ENCODE results near the gene MAS1.

The MAS1 gene

DNA sequence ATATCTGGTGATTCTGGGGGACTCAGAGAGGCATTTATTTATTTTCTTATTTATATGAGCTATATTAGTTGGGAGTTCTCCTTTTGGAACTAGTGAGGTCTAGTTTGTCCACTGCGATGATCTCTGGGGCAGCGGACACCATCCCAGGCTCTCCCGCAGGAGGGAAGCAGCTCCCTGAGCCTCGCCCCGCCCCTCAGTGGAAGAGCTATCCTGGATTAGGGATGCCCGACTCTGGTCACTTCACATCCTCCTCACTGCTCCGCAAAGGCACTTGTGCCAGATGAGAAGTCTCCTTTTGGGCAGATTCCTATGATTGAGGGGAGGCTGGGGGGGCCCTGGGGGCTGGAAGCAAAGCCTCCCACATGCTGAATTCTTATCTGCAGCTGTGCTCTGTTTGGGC, 3.6 kb upstream of the MAS1 start:
- POLR2A ChIA-PET: no interaction called here
- TF ChIP-seq, protein P1, sequence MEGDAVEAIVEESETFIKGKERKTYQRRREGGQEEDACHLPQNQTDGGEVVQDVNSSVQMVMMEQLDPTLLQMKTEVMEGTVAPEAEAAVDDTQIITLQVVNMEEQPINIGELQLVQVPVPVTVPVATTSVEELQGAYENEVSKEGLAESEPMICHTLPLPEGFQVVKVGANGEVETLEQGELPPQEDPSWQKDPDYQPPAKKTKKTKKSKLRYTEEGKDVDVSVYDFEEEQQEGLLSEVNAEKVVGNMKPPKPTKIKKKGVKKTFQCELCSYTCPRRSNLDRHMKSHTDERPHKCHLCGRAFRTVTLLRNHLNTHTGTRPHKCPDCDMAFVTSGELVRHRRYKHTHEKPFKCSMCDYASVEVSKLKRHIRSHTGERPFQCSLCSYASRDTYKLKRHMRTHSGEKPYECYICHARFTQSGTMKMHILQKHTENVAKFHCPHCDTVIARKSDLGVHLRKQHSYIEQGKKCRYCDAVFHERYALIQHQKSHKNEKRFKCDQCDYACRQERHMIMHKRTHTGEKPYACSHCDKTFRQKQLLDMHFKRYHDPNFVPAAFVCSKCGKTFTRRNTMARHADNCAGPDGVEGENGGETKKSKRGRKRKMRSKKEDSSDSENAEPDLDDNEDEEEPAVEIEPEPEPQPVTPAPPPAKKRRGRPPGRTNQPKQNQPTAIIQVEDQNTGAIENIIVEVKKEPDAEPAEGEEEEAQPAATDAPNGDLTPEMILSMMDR (IDR thresholded peaks at IDR 0.05; ENCODE audit: control extremely low read depth, extremely low read depth, low read depth, missing control alignments): no peak
- CTCF ChIA-PET: interaction anchor here (1.7 kb wide), 1 partner anchor 9 kb away, joined by 3 read pairs; no protein-coding TSS in a partner anchor
- DNase-seq (ENCODE audit: extremely low spot score): no peak

DNA sequence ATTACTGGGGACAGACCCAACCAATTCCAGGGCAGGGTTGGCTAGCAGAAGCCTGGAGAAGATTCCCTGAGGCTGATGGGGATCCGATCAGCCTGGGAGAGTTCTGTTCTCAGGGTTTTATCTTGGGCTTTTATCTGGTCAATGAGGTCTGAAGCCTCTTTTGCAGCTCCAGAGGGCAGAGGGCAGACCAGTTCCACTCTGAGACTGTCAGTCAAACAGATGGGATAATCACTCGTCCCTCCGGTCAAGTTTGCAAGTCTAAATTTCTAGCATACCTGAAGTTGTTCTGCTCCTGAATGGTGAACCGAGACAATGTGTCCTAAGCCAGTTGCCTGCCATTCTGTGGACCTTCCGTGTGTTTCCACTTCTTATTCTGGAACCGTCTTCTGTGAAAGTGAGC, 3.0 kb upstream of the MAS1 start:
- POLR2A ChIA-PET: no interaction called here
- no peak for DNase-seq (ENCODE audit: extremely low spot score)
- CTCF ChIA-PET: interaction anchor here (1.7 kb wide), 1 partner anchor 8 kb away, joined by 3 read pairs; no protein-coding TSS in a partner anchor
- TF ChIP-seq, protein P1 (IDR thresholded peaks at IDR 0.05; ENCODE audit: control extremely low read depth, extremely low read depth, low read depth, missing control alignments): no peak

DNA sequence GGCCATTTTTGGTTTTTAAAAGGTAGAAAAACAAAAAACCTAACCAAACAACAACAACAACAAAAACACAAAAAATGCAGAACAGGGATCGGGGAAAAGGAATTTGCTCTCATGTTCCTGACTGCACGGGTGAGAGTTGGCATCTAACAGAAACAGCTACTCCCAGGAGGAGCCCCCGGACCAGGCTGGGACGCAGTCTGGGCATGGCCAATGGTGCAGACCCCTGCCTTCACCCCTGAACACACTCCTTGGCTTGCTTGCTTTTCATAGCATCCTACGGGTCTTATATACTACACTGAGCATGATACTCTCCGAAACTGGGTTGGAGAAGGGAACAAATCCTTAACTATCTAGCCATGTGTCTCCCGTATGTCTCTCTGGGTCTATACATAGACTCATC, 587 bp upstream of the MAS1 start:
- TF ChIP-seq, protein P1 (IDR thresholded peaks at IDR 0.05; ENCODE audit: control extremely low read depth, extremely low read depth, low read depth, missing control alignments): no peak
- ChIA-PET POLR2A (no interaction called here), CTCF (interaction anchor here (1.1 to 1.2 kb wide), 2 partner anchors 10 to 18 kb away, joined by 3 to 4 read pairs; no protein-coding TSS in a partner anchor)
- no peak for DNase-seq (ENCODE audit: extremely low spot score)

DNA sequence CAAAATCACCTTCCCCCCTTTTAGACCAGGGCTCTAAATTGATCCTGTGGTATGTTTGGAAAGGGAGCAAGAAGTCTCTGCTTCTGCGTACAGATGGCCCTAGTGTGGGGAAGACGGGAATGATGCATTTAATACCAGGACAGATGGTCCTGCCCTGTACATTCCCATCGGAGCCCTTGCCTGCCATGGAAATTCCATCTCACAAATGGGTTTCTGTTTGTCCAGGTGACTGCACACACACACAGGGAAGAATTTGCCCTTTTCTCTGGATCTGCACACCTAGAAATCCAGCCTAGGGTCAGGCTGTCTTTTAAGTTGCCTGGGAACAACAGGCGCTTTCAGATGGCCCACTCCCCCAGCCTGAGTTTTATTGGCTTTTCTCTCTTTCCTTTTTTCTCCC, 1.3 kb downstream of the MAS1 start:
- CTCF ChIA-PET: no interaction called here

DNA sequence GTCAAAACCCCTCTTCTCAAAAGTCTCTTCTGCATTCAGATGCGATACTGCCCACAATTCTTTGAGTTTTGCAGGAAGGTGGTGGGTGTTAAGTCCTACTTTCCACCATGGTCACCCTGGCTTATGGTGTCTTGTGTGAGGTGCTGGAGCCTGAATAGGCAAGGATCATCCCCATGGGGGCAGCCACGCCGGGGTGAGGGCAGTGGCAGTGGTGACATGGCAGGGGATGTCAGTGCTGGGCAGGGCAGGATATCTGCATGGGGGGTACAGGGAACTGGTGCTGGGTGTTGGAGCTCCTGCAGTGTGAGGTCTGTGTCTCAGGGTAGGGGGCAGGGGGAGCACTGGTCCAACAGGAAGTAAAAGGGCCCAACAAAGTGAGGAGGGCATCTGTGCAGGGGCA, 2.3 kb downstream of the MAS1 start:
- TF ChIP-seq, protein P1 (IDR thresholded peaks at IDR 0.05; ENCODE audit: control extremely low read depth, extremely low read depth, low read depth, missing control alignments): no peak
- POLR2A ChIA-PET: no interaction called here
- DNase-seq (ENCODE audit: extremely low spot score): no peak
- CTCF ChIA-PET: no interaction called here

More for the DNA sequence above, 1.3 kb downstream of the MAS1 start:
- no peak for DNase-seq (ENCODE audit: extremely low spot score)
- TF ChIP-seq, protein P1 (IDR thresholded peaks at IDR 0.05; ENCODE audit: control extremely low read depth, extremely low read depth, low read depth, missing control alignments): no peak
- POLR2A ChIA-PET: no interaction called here

DNA sequence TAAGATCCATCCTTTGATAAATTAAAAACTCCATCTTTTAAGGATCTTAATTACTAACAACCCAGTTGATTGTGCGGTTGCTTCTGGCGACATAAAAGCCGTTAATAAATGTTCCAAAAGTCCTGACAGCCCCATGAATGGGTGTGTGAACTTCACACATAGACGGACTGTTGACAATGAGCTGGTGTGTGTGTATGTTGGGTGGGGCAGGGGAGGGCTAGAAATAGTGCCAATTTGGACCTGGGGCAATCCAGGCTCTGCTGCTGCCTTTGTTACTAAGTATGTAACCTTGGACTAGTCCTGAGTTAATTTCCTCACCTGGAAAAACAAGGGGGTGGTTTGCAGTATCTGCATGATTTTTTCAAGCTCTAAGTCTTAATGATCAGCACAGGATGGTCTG, 4.2 kb downstream of the MAS1 start:
- DNase-seq (ENCODE audit: extremely low spot score): no peak
- TF ChIP-seq, protein P1 (IDR thresholded peaks at IDR 0.05; ENCODE audit: control extremely low read depth, extremely low read depth, low read depth, missing control alignments): no peak
- ChIA-PET POLR2A (no interaction called here), CTCF (no interaction called here)

DNA sequence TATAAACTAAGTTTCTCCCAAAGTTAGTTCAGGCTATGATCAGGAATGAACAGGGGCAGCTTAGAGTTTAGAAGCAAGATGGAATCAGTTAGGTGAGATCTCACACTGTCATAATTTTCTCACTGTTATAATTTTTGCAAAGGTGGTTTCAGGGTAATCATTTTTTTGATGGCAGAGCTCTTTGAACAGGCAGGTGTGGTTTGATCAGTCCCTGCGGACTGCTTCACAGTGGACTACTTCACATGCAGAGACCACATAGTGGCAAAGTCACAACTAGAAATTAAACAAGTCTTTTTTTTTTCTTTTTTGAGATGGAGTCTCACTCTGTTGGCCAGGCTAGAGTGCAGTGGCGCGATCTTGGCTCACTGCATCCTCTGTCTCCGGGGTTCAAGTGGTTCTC, 6.8 kb downstream of the MAS1 start:
- CTCF ChIA-PET: interaction anchor here (1.5 kb wide), 1 partner anchor 36 kb away, joined by 3 read pairs; no protein-coding TSS in a partner anchor
- no peak for DNase-seq (ENCODE audit: extremely low spot score)
- TF ChIP-seq, protein P1 (IDR thresholded peaks at IDR 0.05; ENCODE audit: control extremely low read depth, extremely low read depth, low read depth, missing control alignments): no peak
- POLR2A ChIA-PET: no interaction called here
